K562 (cell line): ENCODE results near the gene ZNHIT3.

Source experiments
- EP300 ChIP-seq: IDR thresholded peaks from 2 replicates; pipeline ENCODE4 v1.6.1; 2012; ENCODE audit warnings: low read length, improper control_type of control experiment
- GTF2F1 ChIP-seq: IDR thresholded peaks from 2 replicates; pipeline ENCODE4 v1.6.1; 2011; ENCODE audit warnings: low read depth, low read length, improper control_type of control experiment
- MAZ ChIP-seq, 2 experiments: fragments of 450-650 bp in 1 of 2; sonication (generic) in 1 of 2; formaldehyde crosslinking; IDR thresholded peaks in 1 of 2; conservative IDR thresholded peaks in 1 of 2; 2 replicates each; pipeline versions ENCODE4 v1.4.0 to v1.5.0; 2020; ENCODE audit warnings: mild to moderate bottlenecking in 1 of 2, missing genetic modification reagents in 1 of 2
- TF ChIP-seq, protein P1 (sequence below): sonication (generic); formaldehyde crosslinking; IDR thresholded peaks from 2 replicates; pipeline ENCODE4 v1.8.1; 2022; ENCODE audit warnings: missing genetic modification reagents

DNA sequence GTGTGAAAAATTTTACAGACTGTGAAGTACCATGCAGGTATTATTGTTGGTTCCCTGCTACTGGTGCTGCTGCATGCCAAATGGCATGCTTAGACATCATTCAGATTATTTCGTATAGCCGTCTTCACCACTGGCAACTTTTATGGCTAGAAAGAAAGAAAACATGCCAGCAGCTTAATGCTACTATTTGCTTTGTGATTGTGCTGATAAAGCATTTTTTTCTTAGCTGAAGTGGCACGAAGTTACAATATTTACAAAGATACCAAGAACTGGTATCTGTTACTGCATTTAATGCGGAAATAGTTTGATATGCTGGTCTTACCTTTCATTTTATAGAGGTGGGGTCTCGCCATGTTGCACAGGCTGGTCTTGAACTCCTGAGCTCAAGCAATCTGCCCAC, 8.2 kb downstream of the ZNHIT3 start:
- TF ChIP-seq, protein P1, sequence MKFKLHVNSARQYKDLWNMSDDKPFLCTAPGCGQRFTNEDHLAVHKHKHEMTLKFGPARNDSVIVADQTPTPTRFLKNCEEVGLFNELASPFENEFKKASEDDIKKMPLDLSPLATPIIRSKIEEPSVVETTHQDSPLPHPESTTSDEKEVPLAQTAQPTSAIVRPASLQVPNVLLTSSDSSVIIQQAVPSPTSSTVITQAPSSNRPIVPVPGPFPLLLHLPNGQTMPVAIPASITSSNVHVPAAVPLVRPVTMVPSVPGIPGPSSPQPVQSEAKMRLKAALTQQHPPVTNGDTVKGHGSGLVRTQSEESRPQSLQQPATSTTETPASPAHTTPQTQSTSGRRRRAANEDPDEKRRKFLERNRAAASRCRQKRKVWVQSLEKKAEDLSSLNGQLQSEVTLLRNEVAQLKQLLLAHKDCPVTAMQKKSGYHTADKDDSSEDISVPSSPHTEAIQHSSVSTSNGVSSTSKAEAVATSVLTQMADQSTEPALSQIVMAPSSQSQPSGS = no peak
- no peak for TF ChIP-seq MAZ (CRISPR knock-in tag; conservative IDR thresholded peaks at IDR 0.05 in 1 of 2, IDR thresholded peaks at IDR 0.05 in 1 of 2)
- TF ChIP-seq EP300 = no peak
- TF ChIP-seq GTF2F1 = no peak
